CD4-positive, alpha-beta memory T cell (primary cell): Measurements from ENCODE around the gene CCNF. TPM values are rescaled to one million over a fixed set of nuclear protein-coding genes. Genes with fewer than 3 reads are reported as not detected.

ENCODE experiments used
- CTCF ChIA-PET: fragments of 350-600 bp; sonication (Branson Sonifier 250); formaldehyde crosslinking; loops from one replicate; lab custom pipeline; 2021; ENCODE audit warnings: inconsistent platforms; ENCODE audit not compliant: partially characterized antibody; lab: Charles Lee
- POLR2A ChIA-PET: fragments of 350-600 bp; sonication (Branson Sonifier 250); formaldehyde crosslinking; loops from one replicate; lab custom pipeline; 2021; ENCODE audit not compliant: partially characterized antibody; lab: Charles Lee
- DNase-seq, 5 donors: peaks; one replicate each; pipeline versions ENCODE4 v3.0.0 to v3.0.0-alpha.2; 2020 to 2022; ENCODE audit warnings: mixed read lengths in 1 of 5
- H3K27ac ChIP-seq: one replicate; pipeline ENCODE4 v1.7.0; 2013; ENCODE audit warnings: low read depth, low read length
- H3K27me3 ChIP-seq: 2 replicates; pipeline ENCODE4 v1.7.0; 2013; ENCODE audit warnings: mild to moderate bottlenecking, low read length, moderate library complexity; ENCODE audit not compliant: insufficient read depth
- H3K36me3 ChIP-seq: 2 replicates; pipeline ENCODE4 v1.7.0; 2013; ENCODE audit warnings: mild to moderate bottlenecking, low read length, moderate library complexity; ENCODE audit not compliant: insufficient read depth
- H3K4me1 ChIP-seq: 2 replicates; pipeline ENCODE4 v1.7.0; 2013; ENCODE audit warnings: mild to moderate bottlenecking, low read length, moderate library complexity; ENCODE audit not compliant: insufficient read depth
- H3K4me3 ChIP-seq, 2 donors: one replicate each; pipeline ENCODE4 v1.7.0; 2013; ENCODE audit warnings: low read length in 2 of 2, mild to moderate bottlenecking in 1 of 2
- H3K9me3 ChIP-seq, 2 donors: one replicate each; pipeline ENCODE4 v1.7.0; 2013; ENCODE audit warnings: low read length in 2 of 2, control low read depth in 1 of 2; ENCODE audit not compliant: control insufficient read depth in 1 of 2
- H3K27ac Mint-ChIP-seq, 7 donors: one replicate each; pipeline ENCODE4 v1.8.0; 2020 to 2021; ENCODE audit warnings: mixed read lengths in 7 of 7, mild to moderate bottlenecking in 6 of 7, inconsistent platforms in 3 of 7, moderate library complexity in 3 of 7
- H3K27me3 Mint-ChIP-seq, 2 donors: one replicate each; pipeline ENCODE4 v1.8.0; 2020 to 2021; ENCODE audit warnings: mixed read lengths in 2 of 2
- H3K36me3 Mint-ChIP-seq, 2 donors: one replicate each; pipeline ENCODE4 v1.8.0; 2020 to 2021; ENCODE audit warnings: mixed read lengths in 2 of 2, inconsistent platforms in 1 of 2, mild to moderate bottlenecking in 1 of 2
- H3K4me1 Mint-ChIP-seq, 4 donors: one replicate each; pipeline ENCODE4 v1.8.0; 2020 to 2021; ENCODE audit warnings: mixed read lengths in 4 of 4, mild to moderate bottlenecking in 1 of 4
- H3K4me3 Mint-ChIP-seq, 8 donors: one replicate each; pipeline ENCODE4 v1.8.0; 2020 to 2021; ENCODE audit warnings: mixed read lengths in 8 of 8, mild to moderate bottlenecking in 7 of 8, moderate library complexity in 6 of 8, inconsistent platforms in 3 of 8
- H3K9me3 Mint-ChIP-seq, 8 donors: one replicate each; pipeline ENCODE4 v1.8.0; 2020 to 2021; ENCODE audit warnings: mixed read lengths in 8 of 8, mild to moderate bottlenecking in 5 of 8, inconsistent platforms in 3 of 8, moderate library complexity in 1 of 8
- intact Hi-C: fragments of 100-400 bp; cut with micrococcal nuclease; formaldehyde crosslinking; loops from one replicate; pipeline ENCODE4 v1.15.1; 2023
- polyA plus RNA-seq, 2 donors: library from polyadenylated mRNA; unstranded; fragments of 300-500 nt; fragmentation: Illumina TruSeq; gene quantifications; one replicate each; pipeline ENCODE4 v1.2.3, GENCODE V29; 2021
- total RNA-seq, 2 experiments: library from RNA; stranded (reverse); gene quantifications; one replicate each; pipeline ENCODE4 v1.2.3, GENCODE V29; 2021

CCNF gene
- total and polyA plus RNA-seq, 4 experiments from 2014 or later = 1.6 to 4.7 (median 4.0) TPM

GRCh38 chr16:2457267-2457666 lies 28.0 kb downstream of the CCNF start:
- no peak for DNase-seq
- Mint-ChIP-seq H3K9me3 (no peaks in the 10 kb centered on the region), H3K27ac (no peak overlapping the region), H3K36me3 (peaks cover 11 to 13% of the 10 kb centered on the region in 2 donors), H3K27me3 (no peaks in the 10 kb centered on the region), H3K4me3 (peak overlapping the region in 1 of 8 donors; percentile 11), H3K4me1 (peaks cover 5 to 8% (median 6%) of the 10 kb centered on the region in 4 donors)
- no peaks in the 10 kb centered on the region for H3K27me3 ChIP-seq
- intact Hi-C loops = no loop called here
- H3K4me3 ChIP-seq = no peak overlapping the region
- H3K4me1 ChIP-seq = peaks cover 14% of the 10 kb centered on the region
- H3K9me3 ChIP-seq = no peaks in the 10 kb centered on the region
- ChIA-PET CTCF (no interaction called here), POLR2A (no interaction called here)
- H3K27ac ChIP-seq = no peak overlapping the region
- no peaks in the 10 kb centered on the region for H3K36me3 ChIP-seq

DNA sequence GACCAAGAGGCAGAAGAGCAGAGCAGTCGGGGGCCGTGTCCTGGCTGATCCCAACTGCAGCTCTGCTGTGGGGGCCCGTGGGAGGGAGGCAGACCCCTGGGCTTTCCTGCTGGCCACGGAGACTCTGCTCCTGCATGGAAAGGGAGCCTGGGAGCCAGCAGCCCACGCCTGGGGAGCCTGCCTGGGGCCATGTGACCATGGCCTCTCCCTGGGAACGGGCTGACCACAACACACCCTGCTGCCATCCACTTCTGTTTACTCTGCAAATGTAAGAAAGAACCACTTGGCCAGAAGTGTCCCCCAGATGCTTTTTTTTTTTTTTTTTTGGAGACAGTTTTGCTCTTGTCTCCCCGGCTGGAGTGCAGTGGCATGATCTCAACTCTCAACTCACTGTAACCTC lies 28.7 kb downstream of the CCNF start:
- Histone ChIP-seq H3K4me3 (no peak overlapping the region), H3K36me3 (no peaks in the 10 kb centered on the region), H3K27ac (no peak overlapping the region), H3K4me1 (peaks cover 14% of the 10 kb centered on the region), H3K27me3 (no peaks in the 10 kb centered on the region), H3K9me3 (no peaks in the 10 kb centered on the region)
- no peak overlapping the region for H3K4me3 Mint-ChIP-seq
- H3K9me3 Mint-ChIP-seq = no peaks in the 10 kb centered on the region
- H3K36me3 Mint-ChIP-seq = peaks cover 7% of the 10 kb centered on the region in 2 donors
- POLR2A ChIA-PET = no interaction called here
- no peaks in the 10 kb centered on the region for H3K27me3 Mint-ChIP-seq
- CTCF ChIA-PET = interaction anchor here (1.0 kb wide), 1 partner anchor 17 kb away, joined by 3 read pairs; no protein-coding TSS in a partner anchor
- no peak overlapping the region for H3K27ac Mint-ChIP-seq
- intact Hi-C loops = no loop called here
- peaks cover 5 to 8% (median 6%) of the 10 kb centered on the region in 4 donors for H3K4me1 Mint-ChIP-seq
- no peak for DNase-seq

- peak overlapping the region; percentile 42 to 56 for H3K4me3 ChIP-seq
- Mint-ChIP-seq H3K4me1 (peaks cover 5 to 8% (median 6%) of the 10 kb centered on the region in 4 donors), H3K27ac (peak overlapping the region; percentile 38 to 90 (median 80)), H3K9me3 (no peaks in the 10 kb centered on the region), H3K4me3 (peak overlapping the region; percentile 86 to 93 (median 88)), H3K27me3 (no peaks in the 10 kb centered on the region), H3K36me3 (peaks cover 0 to 5% of the 10 kb centered on the region in 2 donors)
- H3K27me3 ChIP-seq = no peaks in the 10 kb centered on the region
- no peaks in the 10 kb centered on the region for H3K9me3 ChIP-seq
- intact Hi-C loops = no loop called here
- no peak for DNase-seq
- no peaks in the 10 kb centered on the region for H3K36me3 ChIP-seq
- CTCF ChIA-PET = interaction anchor here (1.0 to 1.8 kb wide), 4 partner anchors 11 to 36 kb away, joined by 3 to 9 read pairs (median 4); partner anchors contain the start of gene CCNF
- H3K27ac ChIP-seq = peak overlapping the region; percentile 53
- POLR2A ChIA-PET = interaction anchor here (1.1 to 1.6 kb wide), 8 partner anchors 9 to 264 kb away, joined by 3 to 9 read pairs (median 4); partner anchors contain the start of genes ABCA3, ATP6V0C, CCNF and TBC1D24
- peaks cover 14% of the 10 kb centered on the region for H3K4me1 ChIP-seq
These were observed 29.8 kb downstream of the CCNF start for GRCh38 chr16:2458887-2459646.

DNA sequence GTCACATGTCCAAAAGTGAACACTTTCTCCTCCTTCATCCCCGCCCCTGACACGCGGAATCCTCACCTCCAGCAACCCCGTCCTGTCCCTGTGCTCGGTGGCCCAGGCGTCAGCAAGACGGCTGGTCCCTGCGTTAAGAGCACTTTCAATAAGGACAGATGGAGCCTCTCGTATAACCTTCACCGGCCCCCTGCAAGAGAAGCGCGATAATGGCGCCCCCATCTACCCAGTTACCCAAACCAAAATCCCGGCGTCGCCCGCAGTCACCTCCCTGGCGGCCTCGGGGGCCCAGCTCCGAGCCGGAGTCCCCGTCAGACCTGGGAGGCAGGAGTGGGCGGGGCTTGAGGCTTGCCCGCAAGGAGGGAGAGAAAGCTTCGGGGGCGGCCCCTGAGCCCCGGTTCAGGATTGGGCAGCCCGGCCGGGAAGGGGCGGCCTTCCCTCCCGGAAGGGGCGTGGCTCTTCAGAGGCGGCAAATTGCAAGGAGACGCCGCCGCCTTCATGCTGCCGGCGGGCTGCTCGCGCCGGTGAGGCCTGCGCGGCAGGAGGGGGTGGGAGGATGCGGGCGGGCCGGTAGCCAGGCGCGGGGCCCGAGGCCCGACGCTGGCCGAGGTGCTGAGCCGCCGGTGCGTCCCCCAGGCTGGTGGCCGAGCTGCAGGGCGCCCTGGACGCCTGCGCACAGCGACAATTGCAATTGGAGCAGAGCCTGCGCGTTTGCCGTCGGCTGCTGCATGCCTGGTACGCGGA lies 30.6 kb downstream of the CCNF start, which contains the start of gene TEDC2:
TSS of gene TEDC2 (plus strand) at position 463 of the 744 bp plus-strand sequence. CDS start at position 499, 36 bp downstream.
- Mint-ChIP-seq H3K27ac (peak within 1 kb of the TSS; percentile 38 to 90 (median 80)), H3K9me3 (no peaks in the 10 kb centered on the region), H3K4me1 (peaks cover 5 to 8% (median 6%) of the 10 kb centered on the region in 4 donors), H3K4me3 (peak within 1 kb of the TSS; percentile 86 to 93 (median 88)), H3K36me3 (peaks cover 0 to 5% of the 10 kb centered on the region in 2 donors), H3K27me3 (no peaks in the 10 kb centered on the region)
- Histone ChIP-seq H3K4me3 (peak within 1 kb of the TSS; percentile 42 to 56), H3K27ac (peak within 1 kb of the TSS; percentile 53), H3K36me3 (no peaks in the 10 kb centered on the region), H3K4me1 (peaks cover 14% of the 10 kb centered on the region), H3K27me3 (no peaks in the 10 kb centered on the region), H3K9me3 (no peaks in the 10 kb centered on the region)
- ChIA-PET POLR2A (interaction anchor here (0.6 to 1.6 kb wide), 9 partner anchors 9 to 265 kb away, joined by 3 to 9 read pairs (median 4); partner anchors contain the start of genes ABCA3, ATP6V0C, CCNF and PDPK1), CTCF (interaction anchor here (1.4 to 1.8 kb wide), 3 partner anchors 30 to 265 kb away, joined by 4 to 9 read pairs (median 4); partner anchors contain the start of gene CCNF)
- DNase-seq = peak; percentile 94 to 97 (median 96)
- intact Hi-C loops = loop anchor here (1.0 to 2.0 kb wide), 5 partner anchors 15 to 413 kb away; partner anchors contain the start of genes CCNF, NTHL1, TBC1D24 and TSC2

DNA sequence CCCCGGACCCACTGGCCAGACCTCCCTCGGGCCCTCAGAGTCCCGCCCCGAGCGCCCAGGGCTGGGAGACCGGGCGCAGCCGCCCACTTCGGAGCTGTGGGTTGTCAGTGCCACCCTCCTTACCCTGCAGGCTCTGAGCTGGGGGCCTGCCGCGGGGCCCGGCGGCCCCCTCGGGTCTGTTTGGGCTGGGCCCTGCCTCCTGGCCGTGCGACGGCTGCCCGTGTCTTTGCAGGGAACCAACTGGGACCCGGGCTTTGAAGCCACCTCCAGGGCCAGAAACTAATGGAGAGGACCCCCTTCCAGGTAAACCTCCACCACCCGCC lies 31.1 kb downstream of the CCNF start:
- Histone ChIP-seq H3K9me3 (no peaks in the 10 kb centered on the region), H3K27me3 (no peaks in the 10 kb centered on the region), H3K4me3 (peak overlapping the region in 1 of 2 donors; percentile 56), H3K36me3 (no peaks in the 10 kb centered on the region), H3K4me1 (peaks cover 14% of the 10 kb centered on the region), H3K27ac (no peak overlapping the region)
- H3K9me3 Mint-ChIP-seq = no peaks in the 10 kb centered on the region
- POLR2A ChIA-PET = interaction anchor here (0.6 to 1.6 kb wide), 8 partner anchors 8 to 265 kb away, joined by 3 to 9 read pairs (median 4); partner anchors contain the start of genes ABCA3, CCNF, PDPK1 and TBC1D24
- no peak overlapping the region for H3K27ac Mint-ChIP-seq
- no peak for DNase-seq
- intact Hi-C loops = loop anchor here (1.0 to 2.0 kb wide), 5 partner anchors 15 to 413 kb away; partner anchors contain the start of genes CCNF, NTHL1, TBC1D24 and TSC2
- H3K27me3 Mint-ChIP-seq = peaks cover 0 to 1% of the 10 kb centered on the region in 2 donors
- H3K4me1 Mint-ChIP-seq = peaks cover 5 to 8% (median 6%) of the 10 kb centered on the region in 4 donors
- peaks cover 0 to 5% of the 10 kb centered on the region in 2 donors for H3K36me3 Mint-ChIP-seq
- CTCF ChIA-PET = interaction anchor here (1.4 to 1.8 kb wide), 3 partner anchors 31 to 266 kb away, joined by 4 to 9 read pairs (median 4); partner anchors contain the start of gene CCNF
- peak overlapping the region in 1 of 8 donors; percentile 54 for H3K4me3 Mint-ChIP-seq

DNA sequence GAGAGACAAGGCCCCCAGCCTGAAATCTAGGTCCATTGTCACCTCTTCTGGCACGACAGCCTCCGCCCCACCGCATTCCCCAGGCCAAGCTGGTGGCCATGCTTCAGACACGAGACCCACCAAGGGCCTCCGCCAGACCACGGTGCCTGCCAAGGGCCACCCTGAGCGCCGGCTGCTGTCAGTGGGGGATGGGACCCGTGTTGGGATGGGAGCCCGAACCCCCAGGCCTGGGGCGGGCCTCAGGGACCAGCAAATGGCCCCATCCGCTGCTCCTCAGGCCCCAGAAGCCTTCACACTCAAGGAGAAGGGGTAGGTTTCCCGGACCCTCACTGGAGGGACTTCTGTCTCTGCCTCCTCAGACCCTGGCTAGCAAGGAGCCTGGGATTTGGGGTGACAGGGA lies 31.7 kb downstream of the CCNF start:
- Mint-ChIP-seq H3K27ac (no peak overlapping the region), H3K4me1 (peaks cover 5 to 8% (median 6%) of the 10 kb centered on the region in 4 donors), H3K36me3 (peaks cover 0 to 5% of the 10 kb centered on the region in 2 donors), H3K9me3 (no peaks in the 10 kb centered on the region), H3K27me3 (peaks cover 0 to 1% of the 10 kb centered on the region in 2 donors), H3K4me3 (peak overlapping the region in 1 of 8 donors; percentile 54)
- intact Hi-C loops = loop anchor here (1.0 to 2.0 kb wide), 5 partner anchors 14 to 414 kb away; partner anchors contain the start of genes CCNF, NTHL1, TBC1D24 and TSC2
- no peaks in the 10 kb centered on the region for H3K27me3 ChIP-seq
- DNase-seq = peak in 1 of 5 donors; percentile 32
- H3K4me1 ChIP-seq = peaks cover 14% of the 10 kb centered on the region
- H3K9me3 ChIP-seq = no peaks in the 10 kb centered on the region
- no peak overlapping the region for H3K4me3 ChIP-seq
- POLR2A ChIA-PET = interaction anchor here (1.5 kb wide), 1 partner anchor 266 kb away, joined by 5 read pairs; no protein-coding TSS in a partner anchor
- CTCF ChIA-PET = interaction anchor here (1.5 kb wide), 1 partner anchor 266 kb away, joined by 4 read pairs; no protein-coding TSS in a partner anchor
- no peaks in the 10 kb centered on the region for H3K36me3 ChIP-seq
- H3K27ac ChIP-seq = no peak overlapping the region
